GM21737 (cell line): ENCODE results near the gene NUDT1.

Source experiments
- ATAC-seq: cut with Tn5 transposase; IDR thresholded peaks from one replicate; pipeline ENCODE4 v1.9.1; 2021; ENCODE audit warnings: mild to moderate bottlenecking, moderate library complexity; ENCODE audit not compliant: unreplicated experiment

Gene NUDT1

DNA sequence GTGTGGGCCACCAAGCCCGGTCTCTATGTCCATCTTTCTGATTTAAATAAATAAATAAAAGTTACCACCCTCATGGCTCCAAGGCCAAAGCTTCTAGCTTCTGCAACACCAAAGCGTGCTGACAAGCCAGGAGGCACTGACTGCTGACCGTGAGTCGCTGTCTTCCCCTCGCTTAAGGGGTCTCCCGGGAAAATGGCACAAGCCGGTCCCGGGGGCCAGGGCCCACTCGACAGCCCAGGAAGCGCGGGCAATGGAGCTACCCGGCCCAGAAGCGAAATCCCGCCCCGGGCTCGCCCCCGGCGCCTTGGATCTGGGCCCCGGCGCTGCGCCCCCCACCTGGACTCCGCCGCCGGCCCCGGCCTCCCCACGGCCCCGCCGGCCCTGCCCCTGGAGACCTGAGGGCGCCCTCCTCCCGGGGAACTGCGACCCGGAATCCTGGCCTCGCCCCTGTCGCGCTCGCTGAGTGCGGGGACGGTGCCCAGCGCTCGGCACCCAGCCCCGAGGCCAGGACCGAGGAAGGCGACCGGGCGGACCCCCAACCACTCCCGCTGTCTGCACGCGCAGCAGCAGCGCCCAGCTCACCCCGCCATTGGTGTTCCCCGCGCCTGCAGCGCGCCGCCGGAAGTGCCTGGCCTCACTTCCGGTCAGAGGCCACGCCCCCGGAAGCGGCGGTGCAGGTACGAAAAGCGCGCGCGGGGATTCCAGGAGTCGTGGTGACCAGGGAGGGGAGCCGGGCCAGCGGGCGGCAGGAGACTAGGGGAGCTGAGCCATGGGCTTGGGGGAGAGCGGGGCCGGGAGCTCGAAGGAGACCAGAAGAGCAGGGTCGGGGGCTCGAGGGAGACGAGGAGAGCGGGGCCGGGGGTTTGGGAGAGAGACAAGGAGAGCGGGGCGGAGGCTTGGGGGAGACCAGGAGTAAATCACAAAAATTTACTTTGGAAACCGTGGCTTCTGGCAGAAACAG is at the start of gene NUDT1, which contains the start of gene MRM2:
NUDT1 (plus strand) TSS at position 647 of the 961 bp plus-strand sequence. CDS start 2,349 bp downstream, outside the sequence.
MRM2 (minus strand) TSS at position 626 of the 961 bp plus-strand sequence; CDS start at position 590, 36 bp downstream.
- ATAC-seq, result peak; percentile 55

DNA sequence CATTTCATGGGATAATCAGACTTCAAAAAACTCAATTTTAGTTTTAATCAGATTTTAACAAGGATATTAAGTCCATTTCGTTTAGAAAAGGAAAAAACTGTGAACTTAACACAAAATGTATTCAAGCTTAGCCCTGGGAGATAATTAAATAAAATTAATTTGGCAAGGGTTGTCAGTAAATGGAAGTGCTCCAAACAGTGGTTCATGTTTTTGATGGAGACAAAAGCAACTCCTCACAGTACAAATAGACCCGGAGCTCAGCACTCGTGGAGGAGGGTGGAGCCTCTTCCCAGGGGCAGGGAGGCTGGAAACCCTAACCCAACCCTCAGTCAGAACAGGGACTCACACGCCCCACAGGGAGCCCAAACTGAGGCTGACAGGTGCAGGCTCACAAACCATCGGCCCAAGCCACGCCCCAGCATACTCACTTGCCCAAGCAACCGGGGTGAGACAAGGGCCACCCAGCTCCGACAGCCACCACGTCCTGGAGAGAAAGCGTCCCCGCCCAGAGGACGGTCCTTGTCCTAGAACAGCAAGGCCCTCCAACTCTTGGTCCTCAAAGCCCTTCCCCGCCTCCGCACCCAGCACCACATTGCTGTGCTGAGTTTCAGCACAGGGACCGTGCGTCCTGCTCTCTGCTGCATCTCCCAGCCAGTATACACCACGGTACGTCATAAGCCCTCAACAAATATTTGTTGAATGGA is 49.0 kb upstream of the NUDT1 start:
- no peak for ATAC-seq

DNA sequence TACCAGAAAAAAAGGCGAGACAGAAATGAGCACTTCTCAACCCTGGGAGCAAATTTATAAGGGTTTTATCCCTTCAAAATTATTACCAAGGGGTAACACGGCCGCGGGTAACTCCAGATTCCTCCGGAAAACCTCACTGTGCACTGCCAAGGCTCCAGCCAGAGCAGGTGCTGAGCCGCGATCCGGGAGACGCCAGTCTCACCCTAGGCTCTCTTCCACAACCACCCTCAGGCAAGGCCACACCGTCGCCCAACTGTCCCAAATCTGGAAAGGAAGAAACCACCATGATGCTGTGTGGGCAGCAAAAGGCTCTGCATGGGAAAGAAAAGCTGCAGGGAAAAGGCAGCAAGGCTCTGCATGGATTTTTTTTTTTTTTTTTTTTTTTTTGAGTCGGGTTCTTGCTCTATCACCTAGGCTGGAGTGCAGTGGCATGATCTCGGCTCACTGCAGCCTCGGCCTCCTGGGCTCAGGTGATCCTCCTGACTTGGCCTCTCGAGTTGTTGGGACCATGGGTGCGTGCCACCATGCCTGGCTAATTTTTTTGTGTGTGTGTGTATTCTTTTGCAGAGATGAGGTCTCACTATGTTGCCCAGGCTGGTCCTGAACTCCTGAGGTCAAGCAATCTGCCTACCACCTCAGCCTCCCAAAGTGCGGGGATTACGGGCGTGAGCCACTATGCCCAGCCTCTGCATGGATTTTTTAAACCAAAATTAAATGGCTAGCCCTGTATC is 48.3 kb upstream of the NUDT1 start:
- ATAC-seq, result no peak

GRCh38 chr7:2195400-2196246 is 46.4 kb upstream of the NUDT1 start:
- no peak for ATAC-seq

GRCh38 chr7:2196381-2197378 is 45.3 kb upstream of the NUDT1 start:
- ATAC-seq, result no peak

DNA sequence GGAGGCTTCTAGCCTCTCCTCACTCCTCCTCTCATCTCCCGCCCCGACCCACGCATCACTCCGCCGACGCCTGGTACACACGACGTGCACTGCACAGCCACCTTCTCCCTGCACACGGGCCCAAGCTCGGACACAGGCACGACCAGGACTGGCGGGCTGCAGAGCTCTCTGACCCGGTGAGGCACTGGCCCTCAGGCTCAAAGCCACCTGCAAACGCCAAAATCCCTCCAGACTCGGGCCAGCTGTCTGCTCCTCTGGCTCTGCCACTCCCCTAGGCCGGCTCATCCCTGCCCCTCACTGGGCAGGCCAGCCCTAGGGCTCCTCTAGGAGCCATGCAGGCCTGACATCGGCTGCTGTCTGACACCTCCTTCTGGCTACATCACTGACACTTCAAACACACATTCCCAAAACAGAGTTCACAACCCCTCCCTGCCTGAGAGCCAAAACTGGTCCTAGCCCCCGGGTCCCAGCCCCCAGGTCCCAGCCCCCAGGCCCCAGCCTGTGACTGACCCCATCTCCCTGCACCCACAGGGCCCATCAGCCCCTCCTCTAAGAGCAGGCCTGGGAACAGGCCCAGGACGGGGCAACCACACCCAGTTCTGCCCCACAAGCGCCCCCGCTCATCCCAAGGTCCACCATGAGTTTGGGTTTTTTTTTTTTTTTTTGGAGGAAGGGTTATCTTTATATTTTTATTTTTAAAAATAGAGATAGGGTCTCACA is 44.4 kb upstream of the NUDT1 start:
- no peak for ATAC-seq

DNA sequence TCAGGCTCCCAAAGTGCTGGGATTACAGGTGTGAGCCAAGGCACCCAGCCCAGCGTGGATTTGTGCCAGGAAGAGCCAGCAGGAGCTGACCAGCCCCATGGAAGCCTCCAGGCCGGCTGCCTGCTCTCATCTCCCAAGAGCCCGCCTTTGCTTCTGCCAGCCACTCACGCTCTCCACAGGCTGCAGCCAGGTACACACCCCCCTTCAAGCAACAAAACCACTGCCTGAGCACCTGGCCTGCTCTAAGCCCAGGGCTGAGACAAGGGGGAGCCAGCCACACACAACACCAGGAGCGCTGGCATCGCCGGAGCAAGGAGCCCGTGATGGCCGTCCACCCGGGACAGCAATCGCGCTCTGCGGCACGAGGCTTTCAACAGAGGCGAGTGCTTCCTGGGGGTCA is 43.8 kb upstream of the NUDT1 start:
- ATAC-seq, result no peak

DNA sequence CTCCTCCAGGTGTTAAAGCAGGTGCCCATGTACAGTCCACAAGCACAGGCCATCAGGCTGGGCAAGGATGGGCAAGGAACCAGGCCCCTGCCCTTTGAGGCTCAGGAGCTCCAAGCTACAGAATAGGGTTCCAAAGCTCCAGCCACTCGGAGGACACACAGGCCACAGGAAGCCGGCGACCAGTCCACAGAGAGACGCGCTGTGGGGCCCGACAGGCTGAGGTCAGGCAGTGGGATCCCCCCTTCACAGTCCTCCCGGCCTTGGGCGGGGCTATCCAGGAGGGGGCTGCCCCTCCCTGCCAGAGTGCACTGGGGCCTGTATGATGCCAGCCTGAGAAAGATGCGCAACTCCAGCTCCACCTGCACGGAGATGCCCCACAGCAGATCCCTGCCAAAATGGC is 43.3 kb upstream of the NUDT1 start:
- ATAC-seq, result no peak

DNA sequence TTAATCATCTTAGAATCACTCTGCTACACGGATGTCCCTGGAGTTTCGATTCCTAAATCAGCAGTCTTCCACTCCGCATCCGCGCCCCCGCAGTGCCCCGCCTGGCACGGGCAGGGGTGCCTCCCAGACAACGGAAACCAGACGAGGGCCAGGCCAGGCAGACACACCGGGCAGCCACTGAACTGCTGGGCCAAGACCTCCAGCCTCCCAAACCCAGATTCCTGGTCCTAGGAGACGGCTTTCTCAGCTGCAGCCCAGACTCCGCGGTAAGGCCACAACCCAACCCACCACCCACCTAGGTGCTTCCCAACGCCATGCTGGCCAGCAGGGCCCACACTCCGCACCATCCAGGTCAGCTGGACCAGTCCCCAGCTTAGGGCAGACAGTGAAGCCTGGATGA is 42.5 kb upstream of the NUDT1 start:
- ATAC-seq, result no peak

DNA sequence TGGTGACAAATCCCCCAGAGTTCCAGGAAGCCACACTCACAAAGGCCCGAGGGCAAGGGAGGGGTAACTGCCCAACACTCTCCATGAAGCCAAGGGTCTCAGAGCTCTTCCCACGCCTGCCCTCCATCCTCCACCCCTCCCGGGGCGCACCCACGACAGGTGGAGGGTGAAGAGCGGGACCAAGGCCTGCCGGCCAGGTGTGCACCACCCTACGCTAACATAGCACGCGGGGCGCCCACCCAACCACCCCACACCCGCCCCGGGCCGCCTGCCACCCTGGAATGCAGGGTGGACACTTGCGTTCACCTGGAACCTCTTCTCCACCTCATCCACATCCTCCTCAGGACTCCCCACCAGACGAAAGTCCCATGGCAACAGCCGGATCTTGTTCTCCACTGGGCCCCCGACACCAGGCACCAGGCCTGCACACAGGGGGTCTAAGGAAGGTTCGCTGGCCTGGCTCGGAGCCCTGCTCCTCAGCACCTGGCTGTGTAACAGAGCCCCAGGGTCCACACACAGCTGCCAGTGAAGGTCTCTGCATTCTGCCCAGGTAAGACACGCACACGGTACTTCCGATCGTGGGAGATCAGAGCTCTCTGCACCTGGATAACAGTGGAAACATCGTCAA is 42.0 kb upstream of the NUDT1 start:
- ATAC-seq, result no peak

GRCh38 chr7:2200584-2200980 is 41.4 kb upstream of the NUDT1 start:
- no peak for ATAC-seq

GRCh38 chr7:2201128-2201527 is 40.9 kb upstream of the NUDT1 start:
- no peak for ATAC-seq

DNA sequence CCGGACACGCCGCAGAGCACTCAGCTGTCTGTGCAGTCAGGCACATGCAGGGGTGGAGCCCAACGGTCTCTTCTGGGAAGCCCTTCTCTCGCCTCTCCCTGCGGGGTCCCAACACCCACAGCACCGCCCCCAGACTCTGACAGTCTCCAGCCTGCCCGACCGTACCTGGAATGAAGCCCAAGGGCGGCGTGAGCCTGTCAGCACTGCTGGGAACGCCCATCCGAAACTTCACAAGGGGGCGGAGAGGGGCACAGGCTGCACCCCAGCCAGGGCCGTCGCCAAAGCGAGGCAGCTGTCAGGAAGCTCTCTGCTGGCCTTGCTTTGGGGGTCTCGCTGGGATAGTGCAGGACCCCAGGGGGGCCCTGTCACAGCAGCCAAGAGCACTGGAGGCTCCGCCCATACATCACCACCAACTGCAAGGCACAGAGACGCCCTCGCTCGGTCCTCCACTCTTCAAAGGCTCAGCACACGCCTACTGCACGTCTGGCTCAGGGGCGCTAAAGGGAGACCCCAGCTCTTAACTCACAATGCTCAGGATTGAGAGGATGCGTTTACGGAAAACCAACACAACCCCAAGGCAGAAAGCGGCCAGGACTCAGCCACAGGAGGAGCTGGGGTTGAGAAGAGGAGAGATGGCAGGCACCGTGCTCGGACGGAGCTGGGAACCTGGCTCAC is 40.2 kb upstream of the NUDT1 start:
- ATAC-seq, result no peak

DNA sequence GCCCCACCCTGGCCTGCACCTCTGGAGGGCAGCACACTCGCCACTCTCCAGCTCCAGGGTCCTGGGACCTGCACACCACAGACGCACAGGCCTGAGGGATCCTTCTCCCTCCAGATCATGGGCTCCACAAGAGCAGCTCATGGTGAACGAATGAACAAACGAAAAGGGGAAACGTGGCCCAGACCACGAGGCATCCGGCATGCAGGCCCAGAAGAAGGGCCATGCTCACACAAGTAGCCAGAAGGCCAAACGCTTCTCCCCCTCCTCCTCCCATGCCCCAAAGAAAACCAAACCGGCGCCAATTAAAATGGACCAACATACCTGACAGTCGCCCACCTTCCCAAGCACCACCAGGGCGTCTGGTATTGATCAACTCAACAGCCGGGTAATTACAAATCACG is 39.7 kb upstream of the NUDT1 start:
- ATAC-seq, result no peak

- ATAC-seq, result no peak
Observed at GRCh38 chr7:2202901-2203765, 38.9 kb upstream of the NUDT1 start.

DNA sequence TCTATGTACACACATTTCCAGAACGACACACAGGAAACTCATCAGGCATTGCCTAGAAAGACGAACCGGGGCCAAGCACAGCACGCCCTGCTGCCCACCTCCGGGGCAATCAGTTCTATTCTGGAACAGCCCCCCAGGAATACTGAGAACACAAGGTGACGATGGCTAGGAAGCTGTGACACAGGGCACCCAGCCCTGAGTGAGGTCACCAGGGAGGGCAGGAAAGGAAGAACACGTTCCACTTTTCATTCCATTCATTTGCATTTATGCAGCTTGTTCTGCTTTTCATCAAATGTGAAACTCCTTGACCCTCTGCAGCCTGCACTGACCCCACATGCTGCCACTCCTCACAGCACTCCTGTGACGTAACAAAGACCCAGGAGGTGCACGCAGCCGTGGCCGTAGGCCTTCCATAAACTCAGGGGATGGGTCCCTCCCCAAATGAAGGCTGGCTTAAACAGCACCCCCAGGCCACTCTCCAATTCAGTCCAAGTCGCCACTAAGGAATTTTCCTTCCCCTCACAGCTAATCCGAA is 38.2 kb upstream of the NUDT1 start:
- no peak for ATAC-seq
